Stimulated activated CD8-positive, alpha-beta memory T cell treated with anti-CD3 and anti-CD28 coated beads, Interleukin-15, amount 100 ng/mL, for 24 hours (primary cell): ENCODE results near the gene FGF3.

Experiments used
- DNase-seq: peaks from one replicate; pipeline ENCODE4 v3.0.0-alpha.2; 2020; ENCODE audit warnings: low read depth

The FGF3 gene

DNA sequence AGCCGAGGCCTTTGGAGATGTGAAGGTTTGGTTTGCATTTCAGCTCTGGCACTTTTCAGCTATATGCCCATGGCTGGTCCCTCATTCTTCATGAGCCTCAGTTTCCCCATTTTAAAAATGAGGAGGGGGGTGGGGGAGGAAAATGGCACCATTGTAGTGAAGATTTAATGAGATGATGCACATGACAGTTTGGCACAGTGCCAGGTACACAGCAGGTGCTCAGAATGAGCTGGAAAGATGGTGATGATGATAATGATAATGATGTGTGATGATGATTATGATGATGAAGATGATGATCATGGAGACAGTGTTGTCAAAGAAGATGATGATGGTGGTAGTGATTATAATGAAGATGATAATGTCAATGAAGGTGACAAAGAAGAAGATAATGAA lies 24.3 kb upstream of the FGF3 start:
- DNase-seq: no peak

DNA sequence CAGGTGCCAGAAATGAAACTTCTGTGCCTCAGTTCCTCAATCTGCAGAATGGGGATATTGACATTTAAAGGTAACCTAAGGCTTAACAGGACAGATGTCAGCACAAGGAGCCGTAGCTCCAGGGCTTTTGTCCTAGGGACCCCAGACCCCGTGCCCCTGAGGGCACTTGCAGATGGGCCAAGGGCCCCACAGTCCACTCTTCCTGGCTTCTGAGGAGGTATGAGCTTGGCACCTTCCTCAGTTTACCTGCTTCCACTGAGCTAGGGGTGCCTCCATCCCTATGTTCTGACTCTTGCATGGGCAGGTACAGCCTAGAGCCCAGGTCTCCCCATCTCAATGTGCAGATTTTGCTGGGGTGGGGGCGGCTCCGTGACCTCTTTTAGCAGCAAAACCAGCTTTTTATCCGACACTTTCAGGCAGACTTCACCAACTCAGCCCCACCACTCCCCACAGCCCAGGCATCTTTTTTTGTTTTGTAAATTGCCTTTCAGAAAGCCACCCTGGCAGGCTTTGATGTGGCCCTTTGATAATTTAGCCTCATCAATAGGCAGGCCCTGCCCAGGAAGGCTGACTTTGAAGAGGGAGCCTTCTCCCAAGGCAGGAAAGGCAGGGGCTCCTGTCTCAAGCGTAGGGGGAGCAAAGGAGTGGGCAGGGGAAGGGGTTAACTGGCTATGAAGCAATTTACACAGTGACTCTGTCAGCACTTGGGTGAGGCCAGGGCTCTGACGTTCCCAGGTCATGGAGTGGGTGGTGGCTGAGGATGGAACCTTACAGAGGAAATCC lies 23.7 kb upstream of the FGF3 start:
- no peak for DNase-seq

DNA sequence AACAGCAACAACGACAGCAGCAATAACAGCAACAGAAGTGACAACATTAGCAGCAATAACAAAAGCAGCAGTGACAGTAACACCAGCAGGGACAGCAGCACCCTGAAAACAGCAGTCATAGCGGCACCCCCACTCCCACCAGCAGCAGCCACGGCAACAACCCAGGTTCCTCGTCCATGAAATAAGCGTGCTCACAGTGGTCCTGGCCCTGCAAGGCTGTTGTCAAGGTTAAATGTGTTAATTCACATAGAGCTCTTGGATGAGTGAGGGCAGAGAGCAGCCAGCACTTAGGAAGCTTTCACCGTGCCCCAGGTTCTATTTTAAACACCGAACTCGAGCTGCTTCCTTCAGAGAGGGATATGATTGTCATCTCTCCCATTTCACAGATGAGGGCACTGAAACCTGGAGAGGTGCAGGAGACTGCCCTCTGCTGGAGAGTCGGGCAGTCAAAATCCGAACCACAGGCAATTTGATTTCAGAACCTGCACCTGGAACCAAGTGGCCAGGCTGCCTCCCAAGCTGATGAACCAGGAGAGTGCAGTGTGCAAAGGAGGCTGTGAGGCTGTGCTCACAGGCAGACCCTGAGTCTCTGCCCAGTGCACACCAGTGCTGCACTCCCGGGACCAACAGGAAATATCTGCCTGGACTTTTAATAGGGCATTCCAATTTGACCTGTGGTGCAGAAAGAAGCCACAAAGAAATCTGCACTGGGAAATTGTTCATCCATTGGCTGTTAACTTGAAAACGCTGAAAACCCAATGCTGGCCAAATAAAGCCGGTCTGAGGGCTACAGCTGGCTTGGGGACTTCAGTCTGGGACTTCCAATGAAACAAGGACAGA lies 22.9 kb upstream of the FGF3 start:
- no peak for DNase-seq

DNA sequence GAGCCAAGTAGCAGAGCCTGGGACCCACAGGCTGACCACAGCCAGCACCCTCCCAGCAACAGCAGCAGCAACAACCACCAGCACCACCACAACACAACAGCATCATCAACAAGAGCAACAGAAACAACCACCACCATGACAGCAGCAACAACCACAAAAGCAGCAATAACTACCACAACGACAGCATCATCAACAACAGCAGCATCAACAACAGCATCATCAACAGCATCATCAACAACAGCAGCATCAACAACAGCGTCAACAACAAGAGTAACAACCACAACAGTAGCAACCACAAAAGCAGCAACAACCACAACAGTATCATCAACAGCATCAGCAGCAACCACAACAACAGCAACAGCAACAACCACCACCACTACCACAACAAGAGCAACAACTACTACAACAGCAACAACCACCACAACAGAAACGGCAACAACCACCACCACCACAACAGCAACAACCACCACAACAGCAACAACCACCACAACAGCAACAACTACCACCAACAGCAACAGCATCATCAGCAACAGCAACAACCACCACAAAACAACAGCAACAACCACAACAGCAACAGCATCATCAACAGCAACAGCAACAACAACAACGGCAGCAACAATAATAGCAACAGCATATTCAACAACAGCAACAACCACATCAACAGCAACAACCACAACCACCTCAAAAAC lies 22.1 kb upstream of the FGF3 start:
- DNase-seq: no peak

DNA sequence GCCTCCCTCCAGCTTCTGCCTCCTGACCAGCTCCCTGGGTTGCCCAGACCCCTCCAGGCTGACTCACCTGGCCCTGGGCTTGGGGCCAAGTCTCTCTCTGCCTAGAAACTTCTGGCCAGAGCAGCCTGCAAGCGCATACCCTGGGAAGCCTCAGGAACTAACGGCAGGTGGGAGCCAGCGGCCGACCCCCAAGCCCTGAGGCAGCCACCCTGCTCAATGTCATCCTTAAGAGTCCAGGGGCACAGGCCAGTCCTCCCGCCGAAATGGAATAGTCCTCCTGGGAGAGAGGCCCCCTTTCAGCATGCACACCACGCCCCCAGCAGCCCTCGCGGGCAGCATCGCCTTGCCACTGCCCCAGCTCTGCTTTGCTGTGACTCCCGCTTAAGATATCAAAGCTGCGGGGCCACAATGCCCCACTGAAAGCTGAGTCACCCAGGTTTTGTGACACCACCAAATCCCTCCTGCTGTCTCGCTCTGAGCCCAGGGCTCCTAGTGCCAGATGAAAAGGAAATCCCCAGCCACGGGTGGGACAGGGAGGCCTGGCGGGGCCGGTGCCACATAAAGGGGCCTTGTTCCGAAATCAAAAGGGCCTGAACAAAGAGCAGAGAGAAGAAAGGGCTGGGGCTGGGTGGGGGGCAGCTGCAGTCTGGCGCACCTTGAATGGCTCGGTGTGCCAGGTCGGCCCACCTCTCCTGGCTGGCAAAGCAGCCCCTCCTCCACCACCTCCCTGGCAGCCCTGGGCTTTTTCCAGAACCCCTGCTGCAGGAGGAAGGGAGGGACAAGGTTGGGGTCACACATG lies 21.4 kb upstream of the FGF3 start:
- no peak for DNase-seq

DNA sequence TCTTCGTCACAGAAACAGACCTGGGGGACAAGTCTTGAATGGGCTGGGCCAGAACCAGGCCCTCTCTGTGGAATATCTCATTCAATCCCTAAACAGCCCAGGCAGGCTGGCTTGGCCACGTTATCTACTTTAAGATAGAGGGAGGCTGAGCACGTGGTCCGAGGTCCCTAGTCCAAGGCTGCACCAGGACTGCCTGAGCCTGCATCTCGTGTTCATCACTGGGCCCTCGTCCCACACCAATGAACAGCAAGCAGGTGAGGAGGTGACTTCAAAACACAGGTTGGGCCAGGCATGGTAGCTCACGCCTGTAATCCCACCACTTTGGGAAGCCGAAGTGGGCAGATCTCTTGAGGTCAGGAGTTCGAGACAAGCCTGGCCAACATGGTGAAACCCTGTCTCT lies 20.3 kb upstream of the FGF3 start:
- DNase-seq: no peak

DNA sequence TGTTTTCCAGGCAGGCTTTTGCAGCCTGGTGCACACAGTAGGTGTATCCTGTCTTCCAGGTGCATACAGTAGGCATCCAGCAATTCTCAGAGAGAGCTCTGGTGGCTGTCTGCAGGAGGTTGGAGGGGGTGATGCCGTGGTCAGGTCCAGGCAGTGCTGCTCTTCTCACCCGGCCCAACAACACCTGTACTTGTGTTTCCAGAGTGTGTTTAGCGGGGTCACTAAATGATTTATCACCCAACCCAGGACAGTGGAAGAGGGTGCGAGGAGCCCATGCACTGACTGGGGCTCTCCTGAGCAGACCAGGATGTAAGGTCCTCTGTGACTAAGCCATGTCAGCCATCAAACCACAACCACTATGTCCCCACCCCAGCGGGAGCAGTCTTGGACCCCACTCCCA lies 18.6 kb upstream of the FGF3 start:
- no peak for DNase-seq

DNA sequence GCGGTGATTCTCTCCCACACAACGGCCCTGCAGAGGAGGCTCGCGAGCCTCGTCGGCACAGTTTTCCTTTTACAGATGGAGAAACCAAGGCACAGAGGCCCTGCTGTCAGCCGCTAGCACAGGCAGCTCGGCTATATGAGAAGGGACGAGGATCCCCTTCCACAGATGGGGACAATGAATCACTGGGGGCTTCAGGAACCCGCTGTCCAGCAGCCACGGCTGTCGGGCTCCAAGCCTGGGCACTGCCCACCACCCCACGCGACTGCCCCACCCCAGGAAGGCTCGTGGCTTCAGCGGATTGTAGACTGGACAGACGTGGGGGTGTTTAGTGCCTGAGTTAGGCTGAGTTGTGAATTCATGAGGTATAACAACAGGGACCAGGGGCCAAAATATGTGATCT lies 17.2 kb upstream of the FGF3 start:
- no peak for DNase-seq

DNA sequence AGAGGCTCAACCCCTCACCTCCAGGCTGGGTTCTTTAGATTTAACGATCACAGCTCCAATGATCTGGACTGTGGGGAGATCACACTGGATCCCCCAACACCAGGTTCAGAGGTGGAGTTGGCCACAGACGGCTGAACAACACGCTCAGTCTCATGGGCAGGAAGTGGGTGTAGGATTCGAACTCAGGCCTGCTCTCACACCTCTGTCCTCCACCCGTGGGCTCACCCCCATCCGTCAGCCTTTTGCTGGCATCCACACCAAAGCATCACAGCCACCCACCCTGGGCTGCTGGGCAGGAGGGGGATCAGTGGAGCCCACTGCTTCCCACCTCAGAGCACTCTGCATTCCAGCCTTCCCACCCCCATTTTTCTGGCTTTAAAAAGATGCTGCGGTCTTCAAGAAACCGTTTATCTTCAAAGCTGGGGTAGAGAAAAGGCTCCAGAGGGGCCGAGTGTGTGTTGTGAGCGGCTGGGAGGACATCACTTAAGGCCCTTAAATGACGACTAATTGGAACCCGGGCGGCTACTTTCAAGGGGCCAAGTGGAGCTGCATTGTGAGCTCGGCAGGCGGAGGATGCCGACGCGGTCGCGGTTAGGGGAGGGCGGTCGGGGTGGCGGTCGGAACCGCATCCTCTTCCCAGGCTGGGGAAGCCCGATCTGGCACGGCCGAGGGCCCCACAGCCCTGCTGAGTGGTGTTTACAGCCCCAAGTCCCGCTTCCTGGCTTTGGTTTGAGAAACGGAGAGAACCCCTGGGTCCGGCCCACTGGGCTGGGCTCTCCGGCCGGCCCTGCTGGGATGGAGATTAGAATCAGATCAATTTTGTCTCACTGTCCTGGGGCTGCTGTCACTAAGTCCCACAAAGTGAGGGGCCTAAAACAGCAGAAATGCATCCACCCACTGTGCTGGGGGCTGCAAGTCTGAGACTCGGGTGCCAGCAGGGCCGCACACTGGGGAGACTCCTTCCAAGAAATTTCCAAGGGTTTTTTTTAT lies 15.9 kb upstream of the FGF3 start:
- no peak for DNase-seq

DNA sequence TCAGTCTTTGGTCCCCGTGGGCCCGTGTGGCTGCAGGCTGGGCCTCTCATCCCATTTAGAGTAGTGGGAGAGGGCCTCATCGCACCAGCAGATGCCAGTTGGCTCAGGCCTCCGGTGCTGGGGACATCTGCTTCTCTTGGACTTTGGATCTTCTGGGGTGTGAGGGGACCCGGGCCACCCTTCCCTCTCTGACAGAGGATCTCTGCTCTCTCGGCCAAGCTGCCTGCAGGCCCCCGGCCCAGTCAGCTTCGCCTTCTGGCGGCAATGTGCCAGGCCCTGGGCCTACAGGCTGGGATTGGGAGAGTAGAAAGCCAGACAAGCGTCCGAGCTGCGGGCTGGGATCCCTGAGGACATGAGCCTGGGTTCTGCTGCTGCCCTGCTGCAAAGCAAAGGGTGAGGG lies 15.0 kb upstream of the FGF3 start:
- no peak for DNase-seq

DNA sequence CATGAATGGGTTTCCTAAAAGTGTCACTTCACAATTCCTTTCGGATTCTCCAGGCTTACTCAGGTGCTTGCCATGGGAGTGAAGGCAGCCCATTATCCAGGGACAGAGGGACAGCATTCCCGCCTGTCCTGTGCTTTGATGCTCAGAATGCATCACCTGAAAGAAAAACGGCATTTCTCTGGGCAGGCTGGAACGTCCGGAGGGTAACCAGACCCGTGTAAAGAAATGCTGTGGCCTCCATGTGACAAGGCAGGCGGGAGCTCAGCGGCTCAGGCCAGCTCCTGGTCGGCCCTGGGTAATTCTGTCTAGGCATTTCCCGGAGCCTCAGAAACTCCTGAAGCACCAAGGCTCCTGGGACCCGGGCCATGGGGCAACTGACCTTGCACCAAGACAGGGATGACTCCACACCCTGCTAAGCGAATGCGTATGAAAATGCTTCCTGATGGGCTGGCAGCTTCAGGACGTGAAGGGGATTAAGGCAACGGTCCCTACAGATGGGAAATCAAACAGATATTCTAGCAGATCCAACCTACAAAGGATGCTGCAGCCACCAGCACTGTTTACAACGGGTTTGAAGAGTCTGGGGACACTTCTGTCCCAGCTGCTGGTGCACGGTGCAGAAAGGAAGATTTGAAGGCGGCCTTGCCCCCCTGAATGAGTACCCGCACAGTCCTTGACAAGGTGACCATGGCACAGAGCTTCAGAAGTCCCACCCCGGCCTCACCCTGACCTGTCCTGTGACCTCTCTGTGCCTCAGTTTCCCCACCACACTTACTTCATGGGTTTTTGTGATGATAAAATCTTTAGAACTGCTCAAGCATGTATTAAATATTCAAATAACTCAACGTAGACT lies 13.6 kb upstream of the FGF3 start:
- no peak for DNase-seq

DNA sequence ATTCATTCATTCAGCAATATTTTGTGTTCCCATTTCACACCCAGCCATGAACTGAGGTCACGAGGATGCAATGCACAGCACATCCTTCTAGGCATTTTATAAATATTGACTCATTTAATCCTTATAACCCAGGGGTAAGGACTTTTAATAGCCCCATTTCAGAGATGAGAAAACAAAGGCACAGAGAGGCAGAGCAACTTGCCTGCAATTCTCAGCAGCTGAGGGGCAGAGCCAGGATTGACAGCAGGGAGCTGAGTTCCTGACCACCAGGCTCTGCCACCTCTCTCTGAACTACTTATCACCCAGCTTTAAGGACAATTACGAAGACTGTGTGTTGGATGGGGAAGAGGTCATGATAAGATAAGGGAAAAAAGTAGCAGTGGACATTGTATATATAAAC lies 12.8 kb upstream of the FGF3 start:
- no peak for DNase-seq

DNA sequence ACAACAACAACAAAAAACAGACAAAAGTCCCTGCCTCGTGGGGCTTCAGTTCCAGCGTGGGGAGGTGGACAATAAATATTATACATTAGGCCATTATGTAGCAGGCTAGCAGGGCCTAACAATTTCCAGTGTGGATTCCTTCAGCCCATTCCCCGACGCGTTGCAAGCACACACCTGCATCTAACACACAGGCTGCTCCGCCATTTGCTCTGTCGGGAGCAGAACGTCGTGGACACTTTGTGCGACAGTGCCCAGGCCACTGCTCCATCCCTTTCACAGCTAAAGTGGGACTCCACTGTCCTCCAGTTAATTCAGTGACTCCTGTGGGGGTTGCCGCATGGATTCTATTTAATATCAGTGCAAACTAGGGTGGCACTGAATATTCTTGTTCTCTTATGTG lies 10.9 kb upstream of the FGF3 start:
- no peak for DNase-seq

DNA sequence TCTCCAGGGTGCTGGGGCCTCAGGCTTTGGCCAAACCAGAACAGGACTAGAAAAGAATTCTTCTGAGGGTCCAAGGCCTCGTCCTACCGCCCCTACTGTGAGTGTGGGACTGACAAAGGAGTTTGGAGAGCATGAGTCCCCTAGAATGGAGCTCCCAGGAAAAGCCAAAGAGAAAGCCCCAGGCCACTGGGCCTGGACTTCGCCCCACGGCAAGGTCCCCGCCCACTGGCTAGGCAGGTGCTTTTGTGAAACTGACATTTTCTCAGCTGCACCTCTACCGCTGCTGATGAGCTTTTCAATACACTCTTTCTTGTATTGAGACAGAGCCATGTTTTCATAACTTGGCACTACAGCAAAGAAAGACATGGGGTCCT lies 9.7 kb upstream of the FGF3 start:
- DNase-seq: no peak

DNA sequence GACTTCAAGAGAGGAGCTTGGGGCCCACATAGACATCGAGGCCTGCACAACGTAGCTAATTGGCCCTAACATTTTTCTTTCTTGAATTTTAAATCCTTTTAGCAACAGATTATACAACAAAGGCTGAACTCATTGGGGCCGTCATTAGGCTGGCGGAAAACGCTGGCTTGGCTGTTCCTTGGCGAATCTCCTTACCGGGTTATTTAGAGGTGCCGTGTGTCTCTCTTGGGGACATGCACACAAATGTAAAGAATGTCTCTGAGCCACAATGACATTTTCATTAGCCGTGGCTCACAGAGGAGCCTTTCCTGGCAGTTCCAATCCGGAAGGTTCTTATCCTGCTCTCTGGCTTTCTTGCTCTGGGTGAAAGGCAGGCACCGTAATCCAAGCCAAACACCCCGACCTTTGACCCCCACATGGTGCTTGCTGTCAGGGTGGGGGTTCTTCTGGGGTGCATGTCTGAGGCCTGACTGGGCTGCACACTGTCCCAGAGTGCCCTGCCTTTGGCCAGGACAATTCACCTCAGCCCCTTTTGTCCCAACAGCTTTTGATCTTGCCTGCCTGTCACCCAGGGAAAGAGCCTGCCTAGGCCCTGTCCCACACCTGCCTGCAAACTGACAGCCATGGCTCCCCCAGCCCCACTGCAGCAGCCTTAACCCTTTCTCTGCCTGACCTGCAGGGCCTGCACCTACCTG lies 9.2 kb upstream of the FGF3 start:
- no peak for DNase-seq

DNA sequence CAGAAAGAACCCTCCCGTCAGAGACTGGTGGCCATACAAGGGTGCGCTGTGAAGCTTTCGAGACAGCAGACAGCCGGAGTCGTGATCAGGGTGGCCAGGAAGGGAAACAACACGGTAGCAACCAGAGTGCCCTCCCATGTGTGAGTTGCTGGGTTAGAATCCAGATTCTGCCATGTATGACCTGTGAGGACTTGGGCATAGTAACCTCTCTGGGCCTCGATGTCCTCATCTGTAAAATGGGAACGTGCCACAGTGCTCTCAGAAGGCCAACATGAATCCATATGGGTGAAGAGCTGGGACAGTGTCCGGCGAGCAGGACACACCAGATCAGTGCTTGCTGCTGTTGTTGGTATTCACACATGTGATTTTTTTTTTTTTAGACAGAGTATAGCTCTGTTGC lies 7.6 kb upstream of the FGF3 start:
- DNase-seq: no peak

DNA sequence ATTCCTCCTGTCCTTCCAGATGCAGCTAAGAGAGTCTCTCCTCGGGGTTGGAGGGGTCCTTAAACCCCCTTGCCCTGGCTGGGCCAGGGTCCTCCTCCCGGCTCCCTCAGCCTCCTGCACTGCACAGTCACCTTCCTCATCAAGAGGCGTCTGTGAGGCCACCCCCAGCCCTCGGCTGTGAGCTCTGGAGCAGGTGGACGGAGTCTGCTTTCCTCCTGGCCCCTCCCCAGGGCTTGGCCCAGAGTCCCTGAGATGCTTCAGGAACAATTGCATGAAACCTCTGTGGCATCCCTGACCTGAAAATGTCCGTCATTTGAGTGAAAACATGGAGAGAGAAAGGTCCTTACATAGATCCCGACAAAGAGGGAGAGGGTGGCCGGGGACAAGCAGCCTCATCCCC lies 6.7 kb upstream of the FGF3 start:
- DNase-seq: no peak

DNA sequence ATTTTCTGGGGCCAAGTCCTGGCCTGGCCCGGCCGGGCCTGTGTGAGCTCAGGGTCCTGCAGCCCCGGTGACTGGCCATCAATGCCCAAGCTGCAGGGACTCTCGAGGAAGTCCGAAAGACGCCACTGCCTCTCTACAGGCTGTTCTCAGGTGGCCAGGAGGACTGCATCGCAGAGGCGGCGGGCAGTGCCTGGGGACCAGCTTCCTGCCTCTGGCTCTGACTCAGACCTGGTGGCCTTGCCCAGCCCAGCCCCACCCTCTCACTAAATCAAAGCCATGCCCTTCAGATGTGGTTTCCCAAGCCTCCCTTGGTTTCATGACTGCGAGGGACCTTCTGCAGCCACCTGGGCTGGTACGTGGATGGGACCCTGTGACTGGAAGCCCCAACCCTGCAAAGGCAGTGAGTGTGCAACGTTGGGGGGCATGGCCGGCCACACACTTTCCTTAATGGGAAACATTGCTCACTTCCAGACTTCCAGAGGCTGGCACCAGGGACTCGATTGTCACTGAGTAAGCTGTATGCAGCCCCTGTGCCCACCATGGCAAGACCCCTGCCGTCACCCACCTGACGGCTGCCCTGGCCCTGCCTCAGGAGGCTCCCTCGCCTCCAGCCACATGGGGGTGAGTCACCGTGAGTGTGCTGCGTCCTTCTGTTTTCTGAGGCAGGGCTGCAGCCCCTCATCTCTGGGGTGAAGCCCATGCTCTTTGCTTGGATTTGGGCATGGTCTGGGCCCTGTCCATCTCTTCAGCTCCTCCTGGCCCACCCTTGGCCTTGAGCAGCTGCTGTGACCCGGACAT lies 6.0 kb upstream of the FGF3 start:
- no peak for DNase-seq
